HepG2 (cell line): Measurements from ENCODE around the gene NUDT9. TPM values are rescaled to one million over a fixed set of nuclear protein-coding genes. Genes with fewer than 3 reads are reported as not detected.
"Not testable (repeated sequence)": the region's sequence is repeated elsewhere in the genome, so short reads cannot be mapped to it uniquely, and the experiment has no call there.

Experiments
- ATAC-seq: fragments of 200-7000 bp; cut with Tn5 transposase; 3 replicates; pipeline ENCODE4 v1.9.1; 2020; ENCODE audit warnings: mild to moderate bottlenecking, moderate library complexity
- BruUV-seq: library from RNA; stranded (reverse); fragments of 400-500 nt; replicated peaks from 2 replicates; lab custom pipeline; 2021; lab: Mats Ljungman, UMichigan
- CTCF ChIA-PET: fragments of 300-600 bp; formaldehyde crosslinking; extraction: SDS; loops from one replicate; lab custom pipeline; 2021; ENCODE audit warnings: low total read pairs, inconsistent platforms, low intra/inter-chr PET ratio; lab: Yijun Ruan, JAX
- POLR2A ChIA-PET: fragments of 350-600 bp; sonication (Branson Sonifier 250); formaldehyde crosslinking; loops from one replicate; lab custom pipeline; 2020; ENCODE audit warnings: antibody characterized with exemption, inconsistent platforms; lab: Yijun Ruan, JAX
- DNase-seq: peaks from one replicate; pipeline ENCODE4 v3.0.0-alpha.2; 2015; ENCODE audit warnings: low spot score
- FAIRE-seq: peaks from 3 replicates; lab custom pipeline; 2011; peaks lifted over from hg19 to GRCh38; lab: Jason Lieb, UNC
- H2AFZ ChIP-seq: one replicate; pipeline ENCODE4 v1.6.1; 2011; ENCODE audit warnings: low read length, inconsistent platforms
- H3K27ac ChIP-seq: fragments of 300-600 bp; 3 replicates; pipeline ENCODE4 v1.8.0; 2011; ENCODE audit warnings: mixed run types, mild to moderate bottlenecking, mixed read lengths, low read length, inconsistent platforms; ENCODE audit not compliant: insufficient read depth; ENCODE audit errors: extremely low read length
- H3K27me3 ChIP-seq, 2 experiments: fragments of 200-600 bp in 1 of 2; 2 replicates in 1 of 2; 3 replicates in 1 of 2; pipeline versions ENCODE4 v1.6.0 to v1.8.0; 2011; ENCODE audit warnings: low read length in 2 of 2, mild to moderate bottlenecking in 2 of 2, moderate library complexity in 2 of 2, inconsistent platforms in 1 of 2; ENCODE audit not compliant: insufficient read depth in 2 of 2, control insufficient read depth in 1 of 2
- H3K36me3 ChIP-seq, 2 experiments: fragments of 200-600 bp in 1 of 2; replicated peaks in 1 of 2; 2 replicates in 1 of 2; 3 replicates in 1 of 2; pipeline versions ENCODE4 v1.5.1 to v1.8.0; 2011; ENCODE audit warnings: low read length in 2 of 2, inconsistent platforms in 1 of 2; ENCODE audit not compliant: insufficient read depth in 2 of 2, control insufficient read depth in 1 of 2
- H3K4me1 ChIP-seq: 2 replicates; pipeline ENCODE4 v1.5.1; 2012; ENCODE audit warnings: low read length, inconsistent platforms; ENCODE audit not compliant: insufficient read depth
- H3K4me2 ChIP-seq: 2 replicates; pipeline ENCODE4 v1.6.0; 2011; ENCODE audit warnings: low read depth, low read length, inconsistent platforms
- H3K4me3 ChIP-seq, 3 experiments: fragments of 200-600 bp in 1 of 3; sonication (generic), shearing (Covaris generic) in 1 of 3; replicated peaks in 1 of 3; 2 replicates each; pipeline ENCODE4 v1.5.1; 2011 to 2016; ENCODE audit warnings: low read length in 3 of 3, inconsistent platforms in 2 of 3, low read depth in 2 of 3, mild to moderate bottlenecking in 2 of 3, control low read depth in 1 of 3, mixed read lengths in 1 of 3; ENCODE audit not compliant: insufficient read depth in 1 of 3
- H3K79me2 ChIP-seq: one replicate; pipeline ENCODE4 v1.6.1; 2011; ENCODE audit warnings: low read length, inconsistent platforms; ENCODE audit not compliant: insufficient read depth
- H3K9ac ChIP-seq: 2 replicates; pipeline ENCODE4 v1.6.0; 2011; ENCODE audit warnings: mild to moderate bottlenecking, low read depth, low read length, inconsistent platforms; ENCODE audit not compliant: insufficient read depth
- H3K9me3 ChIP-seq: 2 replicates; pipeline ENCODE4 v1.5.1; 2012; ENCODE audit warnings: mild to moderate bottlenecking, low read length
- H4K20me1 ChIP-seq: 2 replicates; pipeline ENCODE4 v1.6.0; 2011; ENCODE audit warnings: inconsistent platforms, mild to moderate bottlenecking, low read length, moderate library complexity; ENCODE audit not compliant: insufficient read depth
- AGO2 ChIP-seq: fragments of 200-400 bp; formaldehyde crosslinking; optimal IDR thresholded peaks from 2 replicates; pipeline ENCODE3; 2017; ENCODE audit warnings: mild to moderate bottlenecking, low read depth, low read length, moderate library complexity
- ARID5B ChIP-seq: IDR thresholded peaks from 2 replicates; pipeline ENCODE4 v1.4.0; 2020; ENCODE audit warnings: mild to moderate bottlenecking, missing genetic modification reagents
- FOXP4 ChIP-seq: sonication (generic); formaldehyde crosslinking; IDR thresholded peaks from 2 replicates; pipeline ENCODE4 v1.4.0; 2020; ENCODE audit warnings: missing genetic modification reagents
- HNF4A ChIP-seq: sonication (generic); formaldehyde crosslinking; IDR thresholded peaks from 2 replicates; pipeline ENCODE4 v1.4.0; 2020; ENCODE audit warnings: missing genetic modification reagents
- NBN ChIP-seq: fragments of 450-650 bp; conservative IDR thresholded peaks from 2 replicates; pipeline ENCODE4 v1.6.1; 2017
- RBFOX2 ChIP-seq: fragments of 200-400 bp; formaldehyde crosslinking; IDR thresholded peaks from 2 replicates; pipeline ENCODE4 v1.6.1; 2017; ENCODE audit warnings: low read depth, mild to moderate bottlenecking, low read length
- REL ChIP-seq: sonication (generic); formaldehyde crosslinking; conservative IDR thresholded peaks from 2 replicates; pipeline ENCODE4 v1.8.0; 2022; ENCODE audit warnings: mild to moderate bottlenecking, missing genetic modification reagents, moderate library complexity
- SETDB1 ChIP-seq: sonication (generic); formaldehyde crosslinking; IDR thresholded peaks from 2 replicates; pipeline ENCODE4 v1.5.1; 2020; ENCODE audit warnings: missing genetic modification reagents, mild to moderate bottlenecking, borderline replicate concordance
- XBP1 ChIP-seq: sonication (generic); formaldehyde crosslinking; IDR thresholded peaks from 2 replicates; pipeline ENCODE4 v1.5.0; 2020; ENCODE audit warnings: missing genetic modification reagents
- ZKSCAN8 ChIP-seq: IDR thresholded peaks from 2 replicates; pipeline ENCODE4 v1.6.1; 2016; ENCODE audit warnings: borderline replicate concordance, missing genetic modification reagents, missing compliant biosample characterization
- ZNF891 ChIP-seq: sonication (generic); formaldehyde crosslinking; IDR thresholded peaks from 2 replicates; pipeline ENCODE4 v1.5.0; 2020; ENCODE audit warnings: mild to moderate bottlenecking, missing genetic modification reagents
- whole genome bisulfite sequencing: methylation state at CpG from one replicate; pipeline ENCODE4 v1.1.6; 2017; ENCODE audit warnings: low lambda C conversion rate; 5-methylcytosine and 5-hydroxymethylcytosine counted together
- in situ Hi-C: cut with HindIII; loops from 2 replicates; pipeline ENCODE4 v1.10.0; 2017; ENCODE audit warnings: low pct_unique_long_range_greater_than_20kb; ENCODE audit not compliant: extremely low pct_ligation_motif_present
- intact Hi-C: fragments of 100-400 bp; cut with micrococcal nuclease; formaldehyde crosslinking; loops from one replicate; pipeline ENCODE4 v1.10.0; 2022; ENCODE audit not compliant: unreplicated experiment
- polyA plus RNA-seq, 8 experiments: library from polyadenylated mRNA; depleted of rRNA in 3 of 8; stranded (reverse) in 7 of 8; unstranded in 1 of 8; fragments of >200 nt; fragmentation: Illumina TruSeq in 4 of 8; extraction: Trizol in 4 of 8; gene quantifications; 2 replicates each; pipeline versions ENCODE4 v1.2.1 to v1.2.3, GENCODE V29; 2011 to 2016; ENCODE audit warnings: low read depth in 4 of 8, missing spikeins in 1 of 8, mixed read lengths in 1 of 8; ENCODE audit not compliant: insufficient read depth in 1 of 8
- total RNA-seq, 5 experiments: library from RNA; depleted of rRNA; stranded (reverse); fragments of >200 nt; fragmentation: Illumina TruSeq; extraction: Trizol; gene quantifications; 2 replicates each; pipeline ENCODE4 v1.2.3, GENCODE V29; 2016; ENCODE audit warnings: low read depth in 1 of 5

The NUDT9 gene
- total and polyA plus RNA-seq, 2 of the 13 experiments (the other 11 are each of a cell fraction or from before 2014, with no cell fraction given): 10.4 to 12.3 TPM

GRCh38 chr4:87382931-87383330 is 39.4 kb upstream of the NUDT9 start:
- CTCF ChIA-PET: no interaction called here
- no peak overlapping the region for H3K27ac ChIP-seq

GRCh38 chr4:87384466-87385132 is 37.8 kb upstream of the NUDT9 start:
- DNase-seq, H2AFZ ChIP-seq, POLR2A ChIA-PET, ATAC-seq, intact Hi-C loops, H3K27ac ChIP-seq, FAIRE-seq, H3K27me3 ChIP-seq, H3K9ac ChIP-seq, CTCF ChIA-PET, BruUV-seq, H3K9me3 ChIP-seq: not testable (repeated sequence)
- H3K79me2 ChIP-seq: peaks cover 84% of the 10 kb centered on the region
- WGBS: 53% methylated on average over 9 of the region's 9 CpGs
- H3K4me3 ChIP-seq: peak overlapping the region in 1 of 3 experiments; percentile 21; a peak in 2 of 6 replicates
- peaks cover 48% of the 10 kb centered on the region for H3K4me1 ChIP-seq
- H3K36me3 ChIP-seq: peaks cover 3 to 26% of the 10 kb centered on the region in 2 experiments; a peak in 4 of 5 replicates
- in situ Hi-C loops: loop anchor here (10.0 kb wide), 1 partner anchor 50 kb away; no protein-coding TSS in a partner anchor
- TF ChIP-seq HNF4A (CRISPR knock-in tag) (peak; percentile 50; the same call in 1 of the 2 replicates), ARID5B (0 out of 2 replicates have a peak, but pooled peaks have one; percentile 23), FOXP4 (CRISPR knock-in tag) (peak; percentile 24; the same call in 1 of the 2 replicates), RBFOX2 (0 out of 2 replicates have a peak, but pooled peaks have one; percentile 22)
- H3K4me2 ChIP-seq: peak overlapping the region; percentile 49
- peaks cover 66% of the 10 kb centered on the region for H4K20me1 ChIP-seq

More at GRCh38 chr4:87382931-87383330, 39.4 kb upstream of the NUDT9 start:
- H3K4me3 ChIP-seq: no peak overlapping the region
- no peak overlapping the region for H2AFZ ChIP-seq
- peaks cover 70% of the 10 kb centered on the region for H3K79me2 ChIP-seq
- TF ChIP-seq AGO2 (no peak), REL (no peak), ZKSCAN8 (CRISPR knock-in tag) (no peak), SETDB1 (CRISPR knock-in tag) (no peak), XBP1 (CRISPR knock-in tag) (no peak), NBN (no peak), ZNF891 (CRISPR knock-in tag) (no peak)
- 93% methylated on average over 3 of the region's 3 CpGs for WGBS
- FAIRE-seq: no peak
- no peaks in the 10 kb centered on the region for H3K9me3 ChIP-seq
- intact Hi-C loops: loop anchor here (1.0 kb wide), 1 partner anchor 22 kb away; no protein-coding TSS in a partner anchor
- no TSS peak for BruUV-seq
- H4K20me1 ChIP-seq: peaks cover 57% of the 10 kb centered on the region
- H3K4me1 ChIP-seq: peaks cover 48% of the 10 kb centered on the region
- in situ Hi-C loops: loop anchor here (10.0 kb wide), 1 partner anchor 52 kb away; no protein-coding TSS in a partner anchor
- DNase-seq: no peak
- POLR2A ChIA-PET: interaction anchor here (2.8 kb wide), 1 partner anchor 8 kb away, joined by 8 read pairs; the partner anchor contains the start of gene HSD17B11
- no peak for ATAC-seq
- H3K27me3 ChIP-seq: no peaks in the 10 kb centered on the region
- H3K9ac ChIP-seq: no peak overlapping the region
- no peak overlapping the region for H3K4me2 ChIP-seq
- H3K36me3 ChIP-seq: peaks cover 5 to 30% of the 10 kb centered on the region in 2 experiments; a peak in 4 of 5 replicates
